NCI-H446 treated with DMSO at 0.1 percent for 48 hours (cell line): ENCODE results near the gene TSHB.
"Not testable (repeated sequence)": the region's sequence is repeated elsewhere in the genome, so short reads cannot be mapped to it uniquely, and the experiment has no call there.

Experiments
- DNase-seq: peaks from one replicate; lab custom pipeline; 2025; lab: John Stamatoyannopoulos, UW

TSHB gene

GRCh38 chr1:115029526-115029925 lies at the start of gene TSHB:
Gene TSHB (plus strand): TSS chr1:115029826. CDS start chr1:115033363, 3,537 bp downstream.
- DNase-seq = no peak

GRCh38 chr1:114982251-114982650 lies 47.4 kb upstream of the TSHB start:
- no peak for DNase-seq

- DNase-seq = no peak
Measured at GRCh38 chr1:114986286-114986685, 43.3 kb upstream of the TSHB start.

- no peak for DNase-seq
Measured at GRCh38 chr1:114988095-114988494, 41.5 kb upstream of the TSHB start.

- no peak for DNase-seq
Measured at GRCh38 chr1:114997510-114998289, 31.9 kb upstream of the TSHB start.

- no peak for DNase-seq
Measured at GRCh38 chr1:115006191-115006590, 23.4 kb upstream of the TSHB start.

- no peak for DNase-seq
Measured at GRCh38 chr1:115012006-115012405, 17.6 kb upstream of the TSHB start.

- DNase-seq = no peak
Measured at GRCh38 chr1:115012434-115012833, 17.2 kb upstream of the TSHB start.

- no peak for DNase-seq
Measured at GRCh38 chr1:115013792-115014191, 15.8 kb upstream of the TSHB start.

- not testable (repeated sequence) for DNase-seq
Measured at GRCh38 chr1:115019549-115019948, 10.1 kb upstream of the TSHB start.

- no peak for DNase-seq
Measured at GRCh38 chr1:115021145-115021544, 8.5 kb upstream of the TSHB start.

- no peak for DNase-seq
Measured at GRCh38 chr1:115023593-115023992, 6.0 kb upstream of the TSHB start.

- DNase-seq = no peak
Measured at GRCh38 chr1:115031595-115031994, 2.0 kb downstream of the TSHB start.

- no peak for DNase-seq
Measured at GRCh38 chr1:115035652-115036051, 6.0 kb downstream of the TSHB start.

- no peak for DNase-seq
Measured at GRCh38 chr1:115036814-115037507, 7.3 kb downstream of the TSHB start.

- DNase-seq = no peak
Measured at GRCh38 chr1:115040501-115040900, 10.9 kb downstream of the TSHB start.

- no peak for DNase-seq
Measured at GRCh38 chr1:115041654-115042053, 12.0 kb downstream of the TSHB start.

- DNase-seq = no peak
Measured at GRCh38 chr1:115046751-115047150, 17.1 kb downstream of the TSHB start.

GRCh38 chr1:115051850-115052249 lies 22.2 kb downstream of the TSHB start:
- DNase-seq = no peak

GRCh38 chr1:115052454-115053083 lies 22.9 kb downstream of the TSHB start:
- peak; percentile 20 for DNase-seq

- DNase-seq = no peak
Measured at GRCh38 chr1:115056395-115056798, 26.8 kb downstream of the TSHB start.

GRCh38 chr1:115057661-115058254 lies 28.1 kb downstream of the TSHB start:
- no peak for DNase-seq

GRCh38 chr1:115059316-115059715 lies 29.7 kb downstream of the TSHB start:
- no peak for DNase-seq
